Naive thymus-derived CD8-positive, alpha-beta T cell (primary cell): ENCODE measurements around the gene FRMD5. TPM values are rescaled to one million over a fixed set of nuclear protein-coding genes. Genes with fewer than 3 reads are reported as not detected.
"Not testable (repeated sequence)": the region's sequence is repeated elsewhere in the genome, so short reads cannot be mapped to it uniquely, and the experiment has no call there.

Experiments used
- ATAC-seq, 2 donors: fragments of 150-1000 bp; cut with Tn5 transposase in 1 of 2; sonication (Bioruptor Pico), chemical (Tn5 transposase) in 1 of 2; 1 replicate in 1 of 2; 2 replicates in 1 of 2; pipeline ENCODE4 v1.10.0; 2021; ENCODE audit warnings: mild to moderate bottlenecking in 2 of 2, moderate library complexity in 2 of 2
- POLR2A ChIA-PET: fragments of 350-600 bp; sonication (Branson Sonifier 250); formaldehyde crosslinking; loops from one replicate; lab custom pipeline; 2021; ENCODE audit warnings: antibody characterized with exemption; lab: Charles Lee
- DNase-seq, 10 donors: peaks; one replicate each; pipeline versions ENCODE4 v3.0.0 to v3.0.0-alpha.2; 2020 to 2022
- H3K27ac Mint-ChIP-seq, 10 donors: one replicate each; pipeline ENCODE4 v1.8.0; 2020 to 2022; ENCODE audit warnings: mild to moderate bottlenecking in 10 of 10, mixed read lengths in 10 of 10, moderate library complexity in 4 of 10, inconsistent platforms in 1 of 10
- H3K27me3 Mint-ChIP-seq, 5 donors: one replicate each; pipeline ENCODE4 v1.8.0; 2021 to 2022; ENCODE audit warnings: mixed read lengths in 5 of 5
- H3K36me3 Mint-ChIP-seq, 3 donors: one replicate each; pipeline ENCODE4 v1.8.0; 2020 to 2022; ENCODE audit warnings: mixed read lengths in 3 of 3, mild to moderate bottlenecking in 2 of 3, inconsistent platforms in 1 of 3
- H3K4me1 Mint-ChIP-seq, 4 donors: one replicate each; pipeline ENCODE4 v1.8.0; 2021 to 2022; ENCODE audit warnings: mixed read lengths in 4 of 4
- H3K4me3 Mint-ChIP-seq, 10 donors: one replicate each; pipeline ENCODE4 v1.8.0; 2020 to 2022; ENCODE audit warnings: mild to moderate bottlenecking in 10 of 10, mixed read lengths in 10 of 10, moderate library complexity in 6 of 10, inconsistent platforms in 1 of 10
- H3K9me3 Mint-ChIP-seq, 9 donors: one replicate each; pipeline ENCODE4 v1.8.0; 2020 to 2022; ENCODE audit warnings: mixed read lengths in 9 of 9, mild to moderate bottlenecking in 3 of 9, inconsistent platforms in 1 of 9, moderate library complexity in 1 of 9
- polyA plus RNA-seq, 3 donors: library from polyadenylated mRNA; unstranded; fragments of 300-500 nt; fragmentation: Illumina TruSeq; gene quantifications; one replicate each; pipeline ENCODE4 v1.2.3, GENCODE V29; 2021
- total RNA-seq, 8 experiments: library from RNA in 2 of 8; stranded (reverse) in 2 of 8; gene quantifications; one replicate each; pipeline ENCODE4 v1.2.3 and lab custom pipeline; 2021 to 2026

The FRMD5 gene
- under 1 TPM; 0.14 to 0.21 TPM for total RNA-seq
- polyA plus RNA-seq, result under 1 TPM in 2 of 3 donors, not detected in 1; 0.16 to 0.21 TPM
- 0 to 0.67 (median 0.28) reads per million in 6 experiments for total RNA-seq (lab: John Stamatoyannopoulos, UW)

DNA sequence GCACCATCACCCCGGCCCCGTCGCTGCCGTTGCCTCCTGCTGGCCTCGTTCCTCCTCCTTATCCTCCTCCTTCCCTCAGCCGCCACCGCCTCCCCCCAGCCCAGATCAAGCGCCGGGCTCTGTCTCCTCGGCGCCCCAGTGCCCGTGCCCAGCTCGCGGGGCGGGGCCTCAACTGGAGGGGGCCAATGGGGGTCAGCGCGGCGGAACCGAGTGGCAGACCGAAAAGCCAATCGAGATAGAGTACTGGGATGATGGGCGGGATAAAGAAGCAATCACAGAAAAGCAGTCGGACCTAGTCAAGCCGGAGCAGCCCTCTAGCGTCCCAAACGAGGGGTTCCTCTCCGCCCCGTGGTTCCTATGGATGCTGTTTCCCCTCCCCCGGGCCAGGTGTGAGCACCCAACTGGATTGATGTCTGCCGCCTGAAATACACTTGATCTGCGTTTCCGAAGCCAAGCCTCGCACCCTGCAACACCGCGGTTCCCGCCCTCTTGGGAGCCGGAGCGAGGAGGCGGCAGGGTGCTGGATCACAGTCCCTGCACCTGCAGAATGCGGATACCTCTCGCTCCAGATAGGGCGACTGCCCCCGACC, at the start of gene FRMD5:
Gene FRMD5 (minus strand): TSS at position 121 of the 590 bp plus-strand sequence.
- Mint-ChIP-seq H3K4me1 (peaks cover 9 to 22% (median 19%) of the 10 kb centered on the region in 4 donors), H3K27me3 (peaks cover 34 to 66% (median 56%) of the 10 kb centered on the region in 5 donors), H3K36me3 (no peaks in the 10 kb centered on the region), H3K9me3 (no peaks in the 10 kb centered on the region), H3K4me3 (peak within 1 kb of the TSS; percentile 85 to 96 (median 91)), H3K27ac (peak within 1 kb of the TSS in 4 of 10 donors; percentile 33 to 75 (median 60))
- ATAC-seq, result peak; percentile 94
- peak; percentile 79 to 94 (median 89) for DNase-seq
- POLR2A ChIA-PET, result interaction anchor here (0.8 kb wide), 1 partner anchor 9 kb away, joined by 3 read pairs; no protein-coding TSS in a partner anchor

DNA sequence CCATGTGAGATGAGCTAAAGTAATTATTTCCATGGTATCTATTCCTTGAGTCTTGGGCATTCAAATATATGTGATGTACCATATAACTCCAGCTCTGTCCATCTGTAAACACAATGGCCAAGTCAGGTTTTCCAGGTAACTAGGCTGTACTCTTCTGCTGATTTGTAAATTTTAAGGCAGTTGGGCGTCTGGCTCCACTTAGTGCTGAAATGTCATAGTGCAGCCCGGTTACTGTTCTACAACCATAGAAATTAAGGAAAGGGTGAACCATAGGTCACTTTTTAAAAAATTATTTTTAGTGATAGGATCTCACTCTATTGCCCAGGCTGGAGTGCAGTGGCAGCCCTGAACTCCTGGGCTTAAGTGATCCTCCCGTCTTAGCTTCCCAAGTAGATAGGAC, 48.8 kb upstream of the FRMD5 start:
- POLR2A ChIA-PET, result no interaction called here
- no peak for ATAC-seq
- no peak for DNase-seq
- Mint-ChIP-seq H3K4me1 (no peaks in the 10 kb centered on the region), H3K4me3 (no peak overlapping the region), H3K9me3 (no peaks in the 10 kb centered on the region), H3K27me3 (peaks cover 0 to 10% (median 0%) of the 10 kb centered on the region in 5 donors), H3K36me3 (no peaks in the 10 kb centered on the region), H3K27ac (no peak overlapping the region)

DNA sequence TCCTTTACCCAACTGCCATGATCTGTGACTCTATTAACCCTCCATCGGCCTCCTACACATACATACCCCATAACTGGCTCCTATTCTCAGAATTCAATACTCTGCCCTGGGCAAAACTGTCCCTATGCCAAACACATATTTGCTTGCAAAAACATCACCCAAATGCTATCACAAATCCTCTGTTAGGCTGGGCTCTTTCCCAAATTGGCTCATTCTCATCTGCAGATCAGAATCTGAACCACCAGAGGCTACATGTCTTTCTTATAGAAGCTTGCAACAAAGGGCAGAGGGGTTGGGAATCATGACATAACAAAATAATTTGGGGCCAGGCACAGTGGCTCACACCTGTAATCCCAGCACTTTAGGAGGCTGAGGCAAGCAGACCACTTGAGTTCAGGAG, 48.1 kb upstream of the FRMD5 start:
- Mint-ChIP-seq H3K27ac (no peak overlapping the region), H3K36me3 (no peaks in the 10 kb centered on the region), H3K4me1 (no peaks in the 10 kb centered on the region), H3K27me3 (peaks cover 0 to 10% (median 0%) of the 10 kb centered on the region in 5 donors), H3K9me3 (no peaks in the 10 kb centered on the region), H3K4me3 (no peak overlapping the region)
- ATAC-seq (no peak), DNase-seq (no peak)
- POLR2A ChIA-PET, result no interaction called here

DNA sequence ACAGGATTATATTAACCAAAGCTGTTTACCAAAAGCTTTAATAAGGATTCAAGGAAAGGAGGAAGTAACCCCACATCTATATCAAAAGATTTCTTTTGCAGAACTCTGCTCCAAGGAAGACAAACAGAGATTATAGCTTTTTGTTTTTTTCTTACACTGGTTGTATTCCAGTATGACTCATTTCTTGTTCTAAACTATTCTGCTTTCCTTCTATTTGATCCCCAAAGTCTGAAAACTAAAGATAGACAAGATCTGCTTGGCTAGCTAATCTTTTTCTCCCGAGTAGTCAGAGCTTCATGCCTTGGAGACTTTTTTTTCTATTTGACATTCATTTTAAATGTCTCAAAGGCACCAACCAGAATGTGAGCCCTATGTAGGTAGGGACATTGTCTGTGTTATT, 36.8 kb upstream of the FRMD5 start:
- H3K9me3 Mint-ChIP-seq, result no peaks in the 10 kb centered on the region
- ATAC-seq (no peak), DNase-seq (no peak)
- H3K4me3 Mint-ChIP-seq, result no peak overlapping the region
- H3K4me1 Mint-ChIP-seq, result no peaks in the 10 kb centered on the region
- no peaks in the 10 kb centered on the region for H3K36me3 Mint-ChIP-seq
- POLR2A ChIA-PET, result no interaction called here
- peaks cover 0 to 7% (median 1%) of the 10 kb centered on the region in 5 donors for H3K27me3 Mint-ChIP-seq
- H3K27ac Mint-ChIP-seq, result peak overlapping the region in 2 of 10 donors; percentile 18 to 36

- not testable (repeated sequence) for H3K9me3 Mint-ChIP-seq, H3K36me3 Mint-ChIP-seq, ATAC-seq, H3K4me1 Mint-ChIP-seq, DNase-seq, H3K27ac Mint-ChIP-seq, H3K4me3 Mint-ChIP-seq, H3K27me3 Mint-ChIP-seq
- POLR2A ChIA-PET, result interaction anchor here (0.7 kb wide), 1 partner anchor 300 kb away, joined by 4 read pairs; no protein-coding TSS in a partner anchor
Observed at GRCh38 chr15:44229301-44229700, 34.2 kb upstream of the FRMD5 start.

GRCh38 chr15:44227584-44227983, 32.5 kb upstream of the FRMD5 start:
- Mint-ChIP-seq H3K36me3 (no peaks in the 10 kb centered on the region), H3K9me3 (peaks cover 0 to 6% (median 0%) of the 10 kb centered on the region in 9 donors), H3K27ac (no peak overlapping the region), H3K27me3 (peaks cover 6 to 16% (median 14%) of the 10 kb centered on the region in 5 donors), H3K4me1 (no peaks in the 10 kb centered on the region), H3K4me3 (no peak overlapping the region)
- POLR2A ChIA-PET, result no interaction called here
- DNase-seq, result no peak
- no peak for ATAC-seq

- H3K9me3 Mint-ChIP-seq, ATAC-seq, H3K4me3 Mint-ChIP-seq, H3K4me1 Mint-ChIP-seq, H3K36me3 Mint-ChIP-seq, H3K27ac Mint-ChIP-seq, DNase-seq, POLR2A ChIA-PET: not testable (repeated sequence)
- H3K27me3 Mint-ChIP-seq, result peaks cover 6 to 18% (median 13%) of the 10 kb centered on the region in 5 donors
Observed at GRCh38 chr15:44227001-44227400, 31.9 kb upstream of the FRMD5 start.

DNA sequence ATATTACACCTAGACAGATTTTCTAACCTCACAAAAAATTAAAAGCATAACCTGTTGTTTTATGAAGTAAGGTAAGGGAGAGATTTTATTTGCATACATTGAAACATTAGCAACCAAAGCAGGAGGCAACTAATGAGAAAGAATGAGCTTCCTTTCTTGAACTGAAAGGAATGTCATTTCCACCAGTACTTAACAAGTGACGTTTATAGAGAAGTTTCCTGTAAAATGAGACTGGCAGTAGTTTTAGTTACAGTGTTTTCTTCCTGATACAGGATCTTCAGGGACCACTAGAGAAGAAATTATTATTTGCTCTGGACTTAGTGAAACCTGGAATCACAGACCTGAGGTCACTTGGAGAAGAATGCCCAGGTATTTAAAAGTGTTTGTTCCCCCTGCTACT, 27.4 kb upstream of the FRMD5 start:
- no peak for ATAC-seq
- Mint-ChIP-seq H3K27me3 (peaks cover 12 to 31% (median 16%) of the 10 kb centered on the region in 5 donors), H3K4me1 (peaks cover 0 to 6% (median 2%) of the 10 kb centered on the region in 4 donors), H3K27ac (no peak overlapping the region), H3K9me3 (peaks cover 0 to 6% (median 0%) of the 10 kb centered on the region in 9 donors), H3K4me3 (no peak overlapping the region), H3K36me3 (no peaks in the 10 kb centered on the region)
- POLR2A ChIA-PET, result no interaction called here
- no peak for DNase-seq

- POLR2A ChIA-PET, result no interaction called here
- H3K4me3 Mint-ChIP-seq, result no peak overlapping the region
- no peaks in the 10 kb centered on the region for H3K9me3 Mint-ChIP-seq
- H3K4me1 Mint-ChIP-seq, result peaks cover 0 to 6% (median 2%) of the 10 kb centered on the region in 4 donors
- H3K36me3 Mint-ChIP-seq, result no peaks in the 10 kb centered on the region
- peaks cover 5 to 32% (median 18%) of the 10 kb centered on the region in 5 donors for H3K27me3 Mint-ChIP-seq
- DNase-seq (no peak), ATAC-seq (no peak)
- H3K27ac Mint-ChIP-seq, result no peak overlapping the region
Observed at GRCh38 chr15:44219073-44219472, 24.0 kb upstream of the FRMD5 start.

GRCh38 chr15:44216958-44217357, 21.9 kb upstream of the FRMD5 start:
- Mint-ChIP-seq H3K27ac (no peak overlapping the region), H3K27me3 (peaks cover 3 to 33% (median 12%) of the 10 kb centered on the region in 5 donors), H3K36me3 (no peaks in the 10 kb centered on the region), H3K4me1 (peaks cover 0 to 6% (median 2%) of the 10 kb centered on the region in 4 donors), H3K9me3 (no peaks in the 10 kb centered on the region), H3K4me3 (no peak overlapping the region)
- POLR2A ChIA-PET, result no interaction called here
- DNase-seq, result no peak
- no peak for ATAC-seq

DNA sequence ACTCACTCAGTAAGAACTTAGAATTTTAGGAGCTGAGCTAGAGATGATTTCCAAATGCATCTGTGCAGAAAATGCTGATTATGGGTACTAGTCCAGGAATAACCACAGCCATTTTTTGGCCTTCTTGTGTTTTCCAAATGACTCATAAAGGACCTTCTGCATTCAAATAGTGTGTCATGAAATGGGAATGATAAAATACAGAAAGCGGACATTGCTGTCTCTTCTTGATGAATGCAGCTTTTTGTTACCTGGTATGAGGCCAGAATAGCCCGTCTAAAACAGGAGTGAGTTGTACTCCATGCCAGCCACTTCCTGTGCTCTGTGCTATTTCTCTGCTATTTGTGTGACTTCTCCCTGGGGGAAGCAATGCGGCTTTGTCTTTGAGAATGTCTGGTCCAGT, 20.5 kb upstream of the FRMD5 start:
- Mint-ChIP-seq H3K27ac (no peak overlapping the region), H3K4me1 (peaks cover 0 to 6% (median 2%) of the 10 kb centered on the region in 4 donors), H3K4me3 (no peak overlapping the region), H3K9me3 (no peaks in the 10 kb centered on the region), H3K36me3 (no peaks in the 10 kb centered on the region), H3K27me3 (peaks cover 3 to 39% (median 22%) of the 10 kb centered on the region in 5 donors)
- ATAC-seq, result no peak
- POLR2A ChIA-PET, result no interaction called here
- no peak for DNase-seq

GRCh38 chr15:44208956-44209355, 13.9 kb upstream of the FRMD5 start:
- DNase-seq, result no peak
- Mint-ChIP-seq H3K9me3 (no peaks in the 10 kb centered on the region), H3K36me3 (no peaks in the 10 kb centered on the region), H3K4me3 (no peak overlapping the region), H3K27ac (no peak overlapping the region), H3K27me3 (peaks cover 0 to 25% (median 17%) of the 10 kb centered on the region in 5 donors), H3K4me1 (peaks cover 0 to 2% (median 0%) of the 10 kb centered on the region in 4 donors)
- POLR2A ChIA-PET, result interaction anchor here (0.6 kb wide), 2 partner anchors 219 to 447 kb away, joined by 3 to 5 read pairs; no protein-coding TSS in a partner anchor
- ATAC-seq, result no peak

DNA sequence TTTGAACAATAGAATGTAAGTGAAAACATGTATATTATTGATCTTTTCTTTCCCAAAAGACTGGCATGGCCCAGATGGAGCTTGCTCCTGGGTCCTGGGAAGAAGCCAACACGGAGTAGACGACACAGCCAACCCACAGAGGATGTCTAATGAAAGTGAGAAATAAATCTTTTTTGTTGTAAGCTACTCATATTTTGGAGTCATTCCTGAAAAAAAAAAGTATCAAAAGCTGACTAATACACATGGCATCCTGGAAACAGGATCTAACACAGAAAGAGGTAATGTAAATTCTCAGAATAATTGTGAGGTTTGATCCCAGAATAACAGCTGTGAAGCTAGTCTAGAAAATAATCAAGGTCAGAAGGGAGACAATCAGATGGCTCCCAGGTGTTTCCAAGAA, 12.6 kb upstream of the FRMD5 start:
- POLR2A ChIA-PET, result no interaction called here
- H3K4me3 Mint-ChIP-seq, result no peak overlapping the region
- no peaks in the 10 kb centered on the region for H3K9me3 Mint-ChIP-seq
- no peak for DNase-seq
- H3K36me3 Mint-ChIP-seq, result no peaks in the 10 kb centered on the region
- H3K27me3 Mint-ChIP-seq, result peaks cover 0 to 29% (median 18%) of the 10 kb centered on the region in 5 donors
- ATAC-seq, result no peak
- no peak overlapping the region for H3K27ac Mint-ChIP-seq
- H3K4me1 Mint-ChIP-seq, result peaks cover 0 to 2% (median 0%) of the 10 kb centered on the region in 4 donors
